Brain microvascular endothelial cell (primary cell): ENCODE measurements around the gene MAN1C1.

Source experiments
- DNase-seq: peaks from one replicate; pipeline ENCODE4 v3.0.0-alpha.2; 2020
- H3K27ac ChIP-seq: fragments of 250-450 bp; sonication (Bioruptor Pico); 2 replicates; pipeline ENCODE4 v1.5.1; 2020; ENCODE audit warnings: mild to moderate bottlenecking, moderate library complexity
- H3K27me3 ChIP-seq: fragments of 250-450 bp; sonication (Bioruptor Pico); replicated peaks from 2 replicates; pipeline ENCODE4 v1.5.1; 2020; ENCODE audit warnings: mild to moderate bottlenecking
- H3K36me3 ChIP-seq: fragments of 250-450 bp; sonication (Bioruptor Pico); replicated peaks from 2 replicates; pipeline ENCODE4 v1.5.1; 2020; ENCODE audit warnings: mild to moderate bottlenecking
- H3K4me3 ChIP-seq: 2 replicates; pipeline ENCODE4 v1.5.1; 2011; ENCODE audit warnings: low read depth, mild to moderate bottlenecking, control low read depth, low read length, moderate library complexity
- CTCF ChIP-seq: IDR thresholded peaks from 2 replicates; pipeline ENCODE4 v1.5.1; 2011; ENCODE audit warnings: low read depth, mild to moderate bottlenecking, moderate library complexity, low read length, control low read depth, inconsistent platforms; ENCODE audit errors: missing control alignments
- in situ Hi-C: cut with HindIII; loops from 2 replicates; pipeline ENCODE4 v1.10.0; 2017; ENCODE audit warnings: low sequenced_read_pairs, low pct_ligation_motif_present

Gene MAN1C1

GRCh38 chr1:25607123-25607522, 9.5 kb upstream of the MAN1C1 start:
- in situ Hi-C loops: loop anchor here (25.0 kb wide), 1 partner anchor 180 kb away; no protein-coding TSS in a partner anchor
- H3K27me3 ChIP-seq: peaks cover 32% of the 10 kb centered on the region
- H3K4me3 ChIP-seq: no peak overlapping the region
- no peak overlapping the region for H3K27ac ChIP-seq
- no peak for DNase-seq
- H3K36me3 ChIP-seq: no peaks in the 10 kb centered on the region
- no peak for TF ChIP-seq CTCF

GRCh38 chr1:25608488-25609178, 8.0 kb upstream of the MAN1C1 start:
- H3K36me3 ChIP-seq: no peaks in the 10 kb centered on the region
- in situ Hi-C loops: loop anchor here (25.0 kb wide), 1 partner anchor 179 kb away; no protein-coding TSS in a partner anchor
- peaks cover 43% of the 10 kb centered on the region for H3K27me3 ChIP-seq
- TF ChIP-seq CTCF: peak; percentile 78
- peak; percentile 58 for DNase-seq
- H3K4me3 ChIP-seq: peak overlapping the region; percentile 22
- H3K27ac ChIP-seq: no peak overlapping the region

GRCh38 chr1:25609921-25610320, 6.7 kb upstream of the MAN1C1 start:
- TF ChIP-seq CTCF: no peak
- DNase-seq: no peak
- Histone ChIP-seq H3K27ac (no peak overlapping the region), H3K4me3 (no peak overlapping the region), H3K36me3 (no peaks in the 10 kb centered on the region), H3K27me3 (peaks cover 43% of the 10 kb centered on the region)
- in situ Hi-C loops: loop anchor here (25.0 kb wide), 1 partner anchor 177 kb away; no protein-coding TSS in a partner anchor

GRCh38 chr1:25610822-25611630, 5.6 kb upstream of the MAN1C1 start:
- Histone ChIP-seq H3K27me3 (peaks cover 39% of the 10 kb centered on the region), H3K4me3 (no peak overlapping the region), H3K36me3 (no peaks in the 10 kb centered on the region), H3K27ac (no peak overlapping the region)
- peak; percentile 59 for TF ChIP-seq CTCF
- in situ Hi-C loops: loop anchor here (25.0 kb wide), 1 partner anchor 176 kb away; no protein-coding TSS in a partner anchor
- no peak for DNase-seq

DNA sequence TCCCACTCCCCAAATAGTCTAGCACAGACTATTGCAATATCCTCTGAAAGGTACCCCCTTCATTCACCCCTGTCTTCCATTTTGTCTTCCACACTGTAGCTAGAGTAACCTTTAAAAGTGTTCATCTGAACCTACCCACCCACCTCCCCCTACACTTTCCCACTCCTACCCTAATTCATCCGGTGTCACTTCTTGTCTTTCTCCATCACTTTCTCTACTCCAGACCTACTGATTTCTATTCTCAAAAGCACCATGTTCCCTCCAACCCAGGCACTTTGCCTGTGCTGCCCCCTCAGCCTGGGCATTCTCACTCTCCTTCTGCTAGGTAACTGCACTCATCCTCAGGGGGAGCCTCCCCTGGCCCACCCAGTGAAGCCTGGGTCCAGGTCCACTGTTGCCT, 4.7 kb upstream of the MAN1C1 start:
- no peak overlapping the region for H3K27ac ChIP-seq
- H3K27me3 ChIP-seq: peaks cover 43% of the 10 kb centered on the region
- H3K4me3 ChIP-seq: no peak overlapping the region
- in situ Hi-C loops: loop anchor here (25.0 kb wide), 1 partner anchor 175 kb away; no protein-coding TSS in a partner anchor
- DNase-seq: no peak
- no peaks in the 10 kb centered on the region for H3K36me3 ChIP-seq
- TF ChIP-seq CTCF: no peak
